SK-N-SH (cell line): ENCODE measurements around the gene SHQ1.

ENCODE experiments used
- GABPA ChIP-seq: IDR thresholded peaks from 2 replicates; pipeline ENCODE4 v1.4.0; 2012; ENCODE audit warnings: low read depth, mild to moderate bottlenecking
- POLR2AphosphoS5 ChIP-seq: IDR thresholded peaks from 2 replicates; pipeline ENCODE4 v1.6.1; 2012; ENCODE audit warnings: low read depth, low read length
- SIN3A ChIP-seq: IDR thresholded peaks from 2 replicates; pipeline ENCODE4 v1.6.1; 2012; ENCODE audit warnings: low read depth, mild to moderate bottlenecking, low read length, moderate library complexity, borderline replicate concordance
- TAF1 ChIP-seq: IDR thresholded peaks from 2 replicates; pipeline ENCODE4 v1.6.1; 2012; ENCODE audit warnings: low read depth, mild to moderate bottlenecking, low read length, moderate library complexity, borderline replicate concordance

- no peak for TF ChIP-seq GABPA
- TF ChIP-seq POLR2AphosphoS5, result no peak
- TF ChIP-seq SIN3A, result no peak
- TF ChIP-seq TAF1, result no peak
Observed at GRCh38 chr3:72754582-72754981, 93.7 kb downstream of the SHQ1 start.
